HG03469 (cell line): ENCODE data around the gene NPC1.
"Not testable (repeated sequence)": the region's sequence is repeated elsewhere in the genome, so short reads cannot be mapped to it uniquely, and the experiment has no call there.

Source experiments
- ATAC-seq: cut with Tn5 transposase; IDR thresholded peaks from one replicate; pipeline ENCODE4 v1.9.1; 2021; ENCODE audit warnings: mild to moderate bottlenecking, moderate library complexity, moderate number of reproducible peaks; ENCODE audit not compliant: unreplicated experiment

The NPC1 gene

GRCh38 chr18:23494992-23495391, 91.3 kb downstream of the NPC1 start:
- no peak for ATAC-seq

DNA sequence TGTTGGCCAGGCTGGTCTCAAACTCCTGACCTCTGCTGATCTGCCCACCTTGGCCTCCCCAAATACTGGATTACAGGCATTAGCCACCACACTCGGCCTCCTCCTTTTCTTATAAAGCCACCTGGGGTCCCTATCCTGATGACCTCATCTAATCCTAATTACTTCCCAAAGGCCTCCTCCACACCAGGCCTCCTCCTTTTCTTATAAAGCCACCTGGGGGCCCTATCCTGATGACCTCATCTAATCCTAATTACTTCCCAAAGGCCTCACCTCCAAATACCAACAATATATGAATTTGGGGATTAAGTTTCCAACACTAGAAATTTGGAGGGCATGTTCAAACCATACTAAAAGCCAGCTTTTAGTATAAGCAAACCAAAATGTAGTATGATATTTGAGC, 92.7 kb downstream of the NPC1 start:
- no peak for ATAC-seq

GRCh38 chr18:23489586-23489985, 96.7 kb downstream of the NPC1 start:
- not testable (repeated sequence) for ATAC-seq

GRCh38 chr18:23487738-23488570, 98.4 kb downstream of the NPC1 start:
- ATAC-seq = no peak

GRCh38 chr18:23485386-23485785, 100.9 kb downstream of the NPC1 start:
- no peak for ATAC-seq

DNA sequence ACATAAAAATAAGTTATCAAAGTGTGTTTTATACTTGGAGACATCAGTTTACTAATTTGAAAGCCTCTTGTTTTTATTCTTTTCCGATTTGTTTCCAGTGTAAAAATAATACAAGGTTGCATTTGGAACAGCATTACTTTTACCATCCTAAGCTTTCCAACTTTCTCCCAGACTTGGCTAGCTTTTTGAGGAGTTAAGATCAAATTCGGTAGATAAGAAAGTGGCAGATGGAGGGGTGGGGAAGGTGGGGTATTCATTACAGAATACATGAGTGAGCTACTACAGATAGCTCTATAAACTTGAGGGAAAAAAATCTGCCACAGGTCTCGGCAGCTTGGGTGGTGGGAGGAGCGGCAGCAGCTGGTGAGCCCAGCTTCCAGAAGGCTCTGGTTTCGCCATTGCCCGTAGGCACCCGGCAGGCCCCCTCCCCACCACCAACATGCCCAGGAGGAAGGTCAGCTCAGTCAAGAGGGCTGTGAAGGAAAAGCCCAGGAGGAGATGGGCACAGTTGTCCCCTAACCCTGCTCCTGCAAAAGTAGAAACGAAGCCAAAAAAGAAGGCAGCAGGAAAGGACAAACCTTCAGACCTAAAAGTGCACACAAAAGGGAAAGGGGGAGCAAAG, 101.6 kb downstream of the NPC1 start:
- no peak for ATAC-seq
